GM12878 (cell line): ENCODE measurements around the gene MRPS14. TPM values are rescaled to one million over a fixed set of nuclear protein-coding genes. Genes with fewer than 3 reads are reported as not detected.

Experiments
- ATAC-seq: fragments of 200-7000 bp; cut with Tn5 transposase; 3 replicates; pipeline ENCODE4 v1.9.1; 2020; ENCODE audit warnings: mild to moderate bottlenecking, moderate library complexity
- BruUV-seq: library from RNA; stranded (reverse); fragments of 400-500 nt; replicated peaks from 2 replicates; lab custom pipeline; 2021; lab: Mats Ljungman, UMichigan
- CTCF ChIA-PET: fragments of 300-600 bp; sonication (Branson Sonifier 250); formaldehyde crosslinking; extraction: SDS; loops from one replicate; lab custom pipeline; 2021; ENCODE audit warnings: inconsistent platforms; lab: Yijun Ruan, JAX
- POLR2A ChIA-PET: fragments of 350-600 bp; formaldehyde crosslinking; extraction: SDS; loops from one replicate; lab custom pipeline; 2021; ENCODE audit warnings: inconsistent platforms; lab: Charles Lee
- RAD21 ChIA-PET: fragments of 300-600 bp; sonication (Branson Sonifier 250); formaldehyde crosslinking; loops from one replicate; lab custom pipeline; 2023; ENCODE audit warnings: antibody characterized with exemption; ENCODE audit not compliant: unreplicated experiment; lab: Charles Lee
- SMC1A ChIA-PET: fragments of 300-600 bp; sonication (Branson Sonifier 250); formaldehyde crosslinking; loops from one replicate; lab custom pipeline; 2023; ENCODE audit not compliant: unreplicated experiment, uncharacterized antibody; lab: Charles Lee
- DNase-seq: peaks from one replicate; pipeline ENCODE4 v3.0.0-alpha.2; 2011; ENCODE audit warnings: low read depth, low spot score
- FAIRE-seq: peaks from 3 replicates; lab custom pipeline; 2011; peaks lifted over from hg19 to GRCh38; lab: Jason Lieb, UNC
- H2AFZ ChIP-seq: 2 replicates; pipeline ENCODE4 v1.6.0; 2011; ENCODE audit warnings: low read depth, low read length, control low read depth; ENCODE audit not compliant: control insufficient read depth
- H3K27ac ChIP-seq: 2 replicates; pipeline ENCODE4 v1.5.1; 2011; ENCODE audit warnings: control low read depth; ENCODE audit not compliant: control insufficient read depth, insufficient read depth
- H3K27me3 ChIP-seq, 2 experiments: replicated peaks in 1 of 2; 2 replicates each; pipeline versions ENCODE4 v1.6.0 to v1.6.1; 2011; ENCODE audit warnings: low read length in 1 of 2; ENCODE audit not compliant: control insufficient read depth in 2 of 2, insufficient read depth in 2 of 2
- H3K36me3 ChIP-seq, 2 experiments: 2 replicates each; pipeline ENCODE4 v1.5.1; 2011; ENCODE audit warnings: low read length in 1 of 2; ENCODE audit not compliant: control insufficient read depth in 2 of 2, insufficient read depth in 2 of 2
- H3K4me1 ChIP-seq: 2 replicates; pipeline ENCODE4 v1.6.1; 2011; ENCODE audit warnings: mild to moderate bottlenecking, low read length, moderate library complexity, mixed read lengths; ENCODE audit not compliant: control insufficient read depth, insufficient read depth
- H3K4me2 ChIP-seq: 2 replicates; pipeline ENCODE4 v1.6.0; 2011; ENCODE audit warnings: control low read depth; ENCODE audit not compliant: control insufficient read depth, insufficient read depth
- H3K4me3 ChIP-seq: fragments of 200-600 bp; sonication (generic); 2 replicates; pipeline ENCODE4 v1.5.1; 2016
- H3K79me2 ChIP-seq: 2 replicates; pipeline ENCODE4 v1.6.0; 2011; ENCODE audit warnings: low read length; ENCODE audit not compliant: control insufficient read depth, insufficient read depth
- H3K9ac ChIP-seq: 2 replicates; pipeline ENCODE4 v1.8.0; 2011; ENCODE audit warnings: low read length, control low read depth, mixed read lengths; ENCODE audit not compliant: control insufficient read depth, insufficient read depth
- H3K9me3 ChIP-seq: replicated peaks from 3 replicates; pipeline ENCODE4 v1.5.1; 2011; ENCODE audit warnings: mild to moderate bottlenecking, low read length; ENCODE audit not compliant: control insufficient read depth, insufficient read depth
- H4K20me1 ChIP-seq: 2 replicates; pipeline ENCODE4 v1.6.0; 2011; ENCODE audit not compliant: control insufficient read depth, insufficient read depth
- ATF7 ChIP-seq: fragments of 450-650 bp; IDR thresholded peaks from 2 replicates; pipeline ENCODE4 v1.6.1; 2016; ENCODE audit warnings: low read depth, mild to moderate bottlenecking
- CREM ChIP-seq: IDR thresholded peaks from 2 replicates; pipeline ENCODE4 v1.6.1; 2014; ENCODE audit warnings: antibody characterized with exemption, low read depth
- E2F4 ChIP-seq: IDR thresholded peaks from 2 replicates; pipeline ENCODE4 v1.6.1; 2012; ENCODE audit warnings: low read depth, low read length, improper control_type of control experiment
- EP300 ChIP-seq, 2 experiments: fragments of 150-350 bp in 1 of 2; IDR thresholded peaks; 2 replicates each; pipeline ENCODE4 v1.6.1; 2011 to 2012; ENCODE audit warnings: low read depth in 2 of 2, low read length in 2 of 2, borderline replicate concordance in 1 of 2, improper control_type of control experiment in 1 of 2, inconsistent platforms in 1 of 2; ENCODE audit not compliant: control insufficient read depth in 1 of 2
- JUNB ChIP-seq: IDR thresholded peaks from 2 replicates; pipeline ENCODE4 v1.6.1; 2016; ENCODE audit warnings: antibody characterized with exemption, mild to moderate bottlenecking
- MXI1 ChIP-seq: fragments of 150-350 bp; IDR thresholded peaks from 2 replicates; pipeline ENCODE4 v1.6.1; 2011; ENCODE audit warnings: low read depth, mild to moderate bottlenecking, inconsistent platforms, low read length, improper control_type of control experiment
- MYB ChIP-seq: fragments of 150-350 bp; IDR thresholded peaks from 2 replicates; pipeline ENCODE4 v1.6.1; 2014; ENCODE audit warnings: mild to moderate bottlenecking, low read depth, low read length, borderline replicate concordance
- PBX3 ChIP-seq: IDR thresholded peaks from 2 replicates; pipeline ENCODE4 v1.6.1; 2011; ENCODE audit warnings: mild to moderate bottlenecking, low read depth, low read length, moderate library complexity; ENCODE audit not compliant: insufficient replicate concordance
- RBBP5 ChIP-seq: fragments of 200-600 bp; sonication (generic); conservative IDR thresholded peaks from 2 replicates; pipeline ENCODE4 v1.6.1; 2016
- SP1 ChIP-seq: IDR thresholded peaks from one replicate; pipeline ENCODE4 v1.6.1; 2011; ENCODE audit warnings: low read depth, low read length
- ZBTB33 ChIP-seq: fragments of 450-650 bp; IDR thresholded peaks from 2 replicates; pipeline ENCODE4 v1.6.1; 2017; ENCODE audit warnings: mild to moderate bottlenecking
- WGBS: methylation state at CpG from one replicate; pipeline ENCODE4 v1.1.6; 2016; ENCODE audit warnings: low lambda C conversion rate; ENCODE audit not compliant: insufficient replicate concordance, insufficient coverage; ENCODE audit errors: missing lambda C conversion rate; 5-methylcytosine and 5-hydroxymethylcytosine counted together
- in situ Hi-C: fragments of 300-500 bp; cut with MboI; formaldehyde crosslinking; loops from 9 replicates; pipeline ENCODE4 v1.14.3; 2018; ENCODE audit warnings: mixed read lengths
- intact Hi-C: fragments of 100-400 bp; cut with micrococcal nuclease; formaldehyde crosslinking; loops from one replicate; pipeline ENCODE4 v1.14.2; 2022; ENCODE audit not compliant: unreplicated experiment
- polyA plus RNA-seq, 11 experiments: library from polyadenylated mRNA; depleted of rRNA in 4 of 11; unstranded in 6 of 11; stranded (reverse) in 5 of 11; fragments of >200 nt; fragmentation: Nextera tagmentation in 4 of 11; fragmentation: Illumina TruSeq in 1 of 11; extraction: Ambion mirVana in 4 of 11; extraction: Trizol in 1 of 11; gene quantifications; 1 replicate in 1 of 11; 2 replicates in 10 of 11; pipeline versions ENCODE4 v1.2.1 to v1.2.3, GENCODE V29; 2011 to 2016; ENCODE audit warnings: inconsistent platforms in 2 of 11, missing spikeins in 2 of 11, low read depth in 1 of 11
- total RNA-seq, 4 experiments: library from RNA; depleted of rRNA in 3 of 4; stranded (reverse); fragments of >200 nt in 3 of 4; fragmentation: Illumina TruSeq in 1 of 4; extraction: Trizol in 1 of 4; gene quantifications; 2 replicates each; pipeline versions ENCODE4 v1.2.1 to v1.2.3, GENCODE V29; 2013 to 2021
- TF ChIP-seq, protein P1 (sequence below): fragments of 450-650 bp; IDR thresholded peaks from 2 replicates; pipeline ENCODE4 v1.6.1; 2017; ENCODE audit warnings: low read depth, mild to moderate bottlenecking, moderate library complexity
- TF ChIP-seq, protein P2 (sequence below): fragments of 150-350 bp; IDR thresholded peaks from 2 replicates; pipeline ENCODE4 v1.6.1; 2014; ENCODE audit warnings: mild to moderate bottlenecking, low read depth, low read length

Gene MRPS14
- total and polyA plus RNA-seq, 10 of the 15 experiments (the other 5 are each of a cell fraction or from before 2014, with no cell fraction given), result 31.1 to 224 (median 50.4) TPM

DNA sequence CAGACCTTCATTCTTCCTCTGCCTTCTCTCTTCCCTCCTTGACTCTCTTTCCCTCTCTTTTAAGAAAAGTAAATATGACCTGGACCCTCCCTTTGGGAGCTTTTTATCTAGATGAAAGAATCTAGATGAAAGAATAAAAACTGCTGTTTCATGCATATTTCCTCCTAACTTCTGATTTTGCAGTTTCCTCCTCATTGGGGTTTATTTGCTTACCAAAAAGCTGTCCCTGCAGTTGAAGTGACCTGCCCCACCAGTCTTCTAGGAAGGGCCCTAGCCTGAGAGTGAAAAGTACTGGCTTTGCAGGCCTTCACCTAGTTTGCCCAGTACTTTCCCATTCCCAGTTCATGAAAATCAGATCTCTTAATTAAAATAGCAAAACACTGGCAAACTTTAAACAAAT is 51.8 kb downstream of the MRPS14 start (continued):
- TF ChIP-seq PBX3, result no peak

GRCh38 chr1:174969977-174970376 is 53.2 kb downstream of the MRPS14 start:
- CTCF ChIA-PET, result interaction anchor here (1.3 to 3.1 kb wide), 6 partner anchors 9 to 200 kb away, joined by 3 to 19 read pairs (median 6); partner anchors contain the start of gene CACYBP
- Histone ChIP-seq H3K9me3 (no peaks in the 10 kb centered on the region), H3K4me1 (peaks cover 36% of the 10 kb centered on the region), H3K4me2 (no peak overlapping the region), H3K4me3 (no peak overlapping the region), H2AFZ (no peak overlapping the region), H4K20me1 (no peaks in the 10 kb centered on the region), H3K9ac (no peak overlapping the region), H3K27ac (no peak overlapping the region), H3K36me3 (peaks cover 0 to 8% of the 10 kb centered on the region in 2 experiments; a peak in 1 of 4 replicates), H3K79me2 (no peaks in the 10 kb centered on the region), H3K27me3 (no peaks in the 10 kb centered on the region)
- SMC1A ChIA-PET, result interaction anchor here (0.7 to 7.4 kb wide), 20 partner anchors 8 to 1253 kb away, joined by 3 to 81 read pairs (median 3); no protein-coding TSS in a partner anchor
- POLR2A ChIA-PET, result interaction anchor here (0.6 to 3.0 kb wide), 7 partner anchors 9 to 105 kb away, joined by 3 to 14 read pairs (median 4); partner anchors contain the start of gene CACYBP
- peak; percentile 44 for FAIRE-seq
- intact Hi-C loops (loop anchor here (2.0 to 5.0 kb wide), 2 partner anchors 15 to 183 kb away; no protein-coding TSS in a partner anchor), in situ Hi-C loops (no loop called here)
- no TSS peak for BruUV-seq
- DNase-seq, result no peak
- RAD21 ChIA-PET, result interaction anchor here (0.6 to 3.7 kb wide), 11 partner anchors 12 to 170 kb away, joined by 3 to 31 read pairs (median 4); partner anchors contain the start of gene CACYBP
- peak; percentile 69 for ATAC-seq
- 33% methylated on average over 1 of the region's 1 CpG for WGBS
- peak; percentile 46; the same call in 1 of the 2 replicates for TF ChIP-seq ATF7
- peak; percentile 70 for TF ChIP-seq CREM
- TF ChIP-seq, protein P1, sequence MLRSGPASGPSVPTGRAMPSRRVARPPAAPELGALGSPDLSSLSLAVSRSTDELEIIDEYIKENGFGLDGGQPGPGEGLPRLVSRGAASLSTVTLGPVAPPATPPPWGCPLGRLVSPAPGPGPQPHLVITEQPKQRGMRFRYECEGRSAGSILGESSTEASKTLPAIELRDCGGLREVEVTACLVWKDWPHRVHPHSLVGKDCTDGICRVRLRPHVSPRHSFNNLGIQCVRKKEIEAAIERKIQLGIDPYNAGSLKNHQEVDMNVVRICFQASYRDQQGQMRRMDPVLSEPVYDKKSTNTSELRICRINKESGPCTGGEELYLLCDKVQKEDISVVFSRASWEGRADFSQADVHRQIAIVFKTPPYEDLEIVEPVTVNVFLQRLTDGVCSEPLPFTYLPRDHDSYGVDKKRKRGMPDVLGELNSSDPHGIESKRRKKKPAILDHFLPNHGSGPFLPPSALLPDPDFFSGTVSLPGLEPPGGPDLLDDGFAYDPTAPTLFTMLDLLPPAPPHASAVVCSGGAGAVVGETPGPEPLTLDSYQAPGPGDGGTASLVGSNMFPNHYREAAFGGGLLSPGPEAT, result 0 out of 2 replicates have a peak, but pooled peaks have one; percentile 16
- TF ChIP-seq JUNB, result peak; percentile 78
- TF ChIP-seq ZBTB33, result no peak
- no peak for TF ChIP-seq MYB
- TF ChIP-seq RBBP5, result no peak
- peak in 1 of 2 experiments; percentile 76; a peak in 2 of 4 replicates for TF ChIP-seq EP300 (IDR thresholded peaks at IDR 0.05; ENCODE audit: borderline replicate concordance in 1 of 2, control insufficient read depth in 1 of 2, low read depth in 2 of 2, low read length in 2 of 2)
- no peak for TF ChIP-seq E2F4
- peak; percentile 11 for TF ChIP-seq SP1
- TF ChIP-seq, protein P2, sequence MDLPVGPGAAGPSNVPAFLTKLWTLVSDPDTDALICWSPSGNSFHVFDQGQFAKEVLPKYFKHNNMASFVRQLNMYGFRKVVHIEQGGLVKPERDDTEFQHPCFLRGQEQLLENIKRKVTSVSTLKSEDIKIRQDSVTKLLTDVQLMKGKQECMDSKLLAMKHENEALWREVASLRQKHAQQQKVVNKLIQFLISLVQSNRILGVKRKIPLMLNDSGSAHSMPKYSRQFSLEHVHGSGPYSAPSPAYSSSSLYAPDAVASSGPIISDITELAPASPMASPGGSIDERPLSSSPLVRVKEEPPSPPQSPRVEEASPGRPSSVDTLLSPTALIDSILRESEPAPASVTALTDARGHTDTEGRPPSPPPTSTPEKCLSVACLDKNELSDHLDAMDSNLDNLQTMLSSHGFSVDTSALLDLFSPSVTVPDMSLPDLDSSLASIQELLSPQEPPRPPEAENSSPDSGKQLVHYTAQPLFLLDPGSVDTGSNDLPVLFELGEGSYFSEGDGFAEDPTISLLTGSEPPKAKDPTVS, result no peak
- TF ChIP-seq MXI1, result no peak
